Gastrocnemius medialis (tissue), 4 donors: Measurements from ENCODE around the gene SND1. TPM values are rescaled to one million over a fixed set of nuclear protein-coding genes. Genes with fewer than 3 reads are reported as not detected.

Experiments used
- ATAC-seq, 2 donors: fragments of 150-250 bp; one replicate each; pipeline ENCODE4 v1.9.1; 2016
- DNase-seq, 2 donors: peaks; one replicate each; pipeline ENCODE4 v3.0.0-alpha.2; 2019
- H3K27ac ChIP-seq, 4 donors: fragments of 200-600 bp; sonication (generic); 1 replicate in 1 of 4; 2 replicates in 3 of 4; pipeline ENCODE4 v1.5.1; 2016 to 2018; ENCODE audit warnings: mild to moderate bottlenecking in 2 of 4, moderate library complexity in 1 of 4
- H3K27me3 ChIP-seq, 3 donors: fragments of 200-600 bp; sonication (generic) in 2 of 3; 1 replicate in 1 of 3; 2 replicates in 2 of 3; pipeline versions ENCODE4 v1.5.1 to v1.6.0; 2016 to 2019; ENCODE audit warnings: mild to moderate bottlenecking in 1 of 3, moderate library complexity in 1 of 3
- H3K36me3 ChIP-seq, 2 donors: fragments of 200-600 bp; sonication (generic) in 1 of 2; one replicate each; pipeline ENCODE4 v1.5.1; 2017 to 2018
- H3K4me1 ChIP-seq, 2 donors: fragments of 200-600 bp; sonication (generic) in 1 of 2; one replicate each; pipeline ENCODE4 v1.5.1; 2016 to 2017; ENCODE audit warnings: mild to moderate bottlenecking in 2 of 2
- H3K4me3 ChIP-seq, 4 donors: fragments of 200-600 bp; sonication (generic) in 3 of 4; 1 replicate in 1 of 4; 2 replicates in 3 of 4; pipeline ENCODE4 v1.5.1; 2016 to 2019; ENCODE audit warnings: mild to moderate bottlenecking in 2 of 4
- H3K9me3 ChIP-seq, 3 donors: fragments of 200-600 bp; sonication (generic) in 2 of 3; 1 replicate in 1 of 3; 2 replicates in 2 of 3; pipeline ENCODE4 v1.5.1; 2016 to 2019
- CTCF ChIP-seq, 5 experiments: fragments of 450-650 bp in 3 of 5; fragments of 200-600 bp in 2 of 5; sonication (generic) in 2 of 5; IDR thresholded peaks in 4 of 5; conservative IDR thresholded peaks in 1 of 5; 1 replicate in 4 of 5; 2 replicates in 1 of 5; pipeline ENCODE4 v1.5.1; 2016 to 2019; ENCODE audit warnings: antibody characterized with exemption in 5 of 5, mild to moderate bottlenecking in 3 of 5, moderate library complexity in 3 of 5
- POLR2A ChIP-seq, 2 donors: fragments of 450-650 bp; IDR thresholded peaks; one replicate each; pipeline ENCODE4 v1.6.1; 2017; ENCODE audit warnings: antibody characterized with exemption in 2 of 2, mild to moderate bottlenecking in 2 of 2, moderate library complexity in 2 of 2
- in situ Hi-C, 4 donors: fragments of 200-750 bp; cut with MboI; loops; one replicate each; pipeline versions ENCODE4 v1.15.0 to v1.8.0; 2017; ENCODE audit warnings: low sequenced_read_pairs in 4 of 4
- intact Hi-C: fragments of 100-400 bp; cut with DNase I; formaldehyde crosslinking; loops from one replicate; pipeline ENCODE4 v1.15.1; 2023; ENCODE audit warnings: low total_unique reads
- total RNA-seq, 4 donors: library from RNA; depleted of rRNA; stranded (reverse); fragments of >200 nt; gene quantifications; one replicate each; pipeline versions ENCODE4 v1.1.0 to v1.2.3, GENCODE V29; 2016

SND1 gene
- total RNA-seq, 4 donors from 2014 or later = 30.4 to 73.0 (median 50.3) TPM

GRCh38 chr7:127911968-127912511 is 260.0 kb downstream of the SND1 start:
- TF ChIP-seq CTCF (IDR thresholded peaks at IDR 0.05 in 4 of 5, conservative IDR thresholded peaks at IDR 0.05 in 1 of 5) (no peak), POLR2A (IDR thresholded peaks at IDR 0.05) (no peak)
- intact Hi-C loops = no loop called here
- no peaks in the 10 kb centered on the region for H3K9me3 ChIP-seq
- in situ Hi-C loops = no loop called here
- no peak for ATAC-seq
- no peak overlapping the region for H3K27ac ChIP-seq
- no peaks in the 10 kb centered on the region for H3K36me3 ChIP-seq
- H3K27me3 ChIP-seq = no peaks in the 10 kb centered on the region
- no peak overlapping the region for H3K4me3 ChIP-seq
- H3K4me1 ChIP-seq = no peaks in the 10 kb centered on the region
- no peak for DNase-seq

DNA sequence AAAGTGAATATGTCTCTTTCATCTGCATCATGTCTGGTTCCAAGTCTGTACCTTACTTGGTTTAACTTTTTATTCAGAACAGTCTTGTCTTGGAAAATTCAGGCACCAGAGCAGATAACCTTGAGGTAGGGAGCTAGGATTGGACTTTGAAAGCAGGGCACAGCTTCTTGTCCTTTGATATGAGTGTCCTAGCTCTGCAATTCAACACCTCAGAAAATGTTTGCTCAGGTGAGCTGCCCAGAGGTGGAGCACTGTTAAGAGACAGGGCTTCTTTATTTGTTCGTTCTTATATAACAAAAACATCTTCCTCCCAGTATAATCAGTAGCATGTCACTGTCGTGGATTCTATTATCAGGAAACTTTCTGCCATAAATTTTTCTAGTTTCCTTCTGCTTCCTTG is 260.9 kb downstream of the SND1 start:
- Histone ChIP-seq H3K9me3 (no peaks in the 10 kb centered on the region), H3K36me3 (no peaks in the 10 kb centered on the region), H3K27ac (no peak overlapping the region), H3K4me1 (no peaks in the 10 kb centered on the region), H3K27me3 (no peaks in the 10 kb centered on the region), H3K4me3 (no peak overlapping the region)
- DNase-seq (no peak), ATAC-seq (no peak)
- in situ Hi-C loops (no loop called here), intact Hi-C loops (no loop called here)
- TF ChIP-seq POLR2A (IDR thresholded peaks at IDR 0.05) (no peak), CTCF (IDR thresholded peaks at IDR 0.05 in 4 of 5, conservative IDR thresholded peaks at IDR 0.05 in 1 of 5) (no peak)

GRCh38 chr7:127913686-127914085 is 261.7 kb downstream of the SND1 start:
- TF ChIP-seq POLR2A (IDR thresholded peaks at IDR 0.05) = no peak
- no peak for TF ChIP-seq CTCF (IDR thresholded peaks at IDR 0.05 in 4 of 5, conservative IDR thresholded peaks at IDR 0.05 in 1 of 5)
- intact Hi-C loops = no loop called here
- Histone ChIP-seq H3K4me3 (no peak overlapping the region), H3K27me3 (no peaks in the 10 kb centered on the region), H3K36me3 (no peaks in the 10 kb centered on the region), H3K27ac (no peak overlapping the region), H3K9me3 (no peaks in the 10 kb centered on the region), H3K4me1 (no peaks in the 10 kb centered on the region)
- DNase-seq (no peak), ATAC-seq (no peak)
- in situ Hi-C loops = no loop called here

GRCh38 chr7:127914693-127915092 is 262.7 kb downstream of the SND1 start:
- TF ChIP-seq POLR2A (IDR thresholded peaks at IDR 0.05) = no peak
- TF ChIP-seq CTCF (IDR thresholded peaks at IDR 0.05 in 4 of 5, conservative IDR thresholded peaks at IDR 0.05 in 1 of 5) = no peak
- intact Hi-C loops = no loop called here
- Histone ChIP-seq H3K4me1 (no peaks in the 10 kb centered on the region), H3K27ac (no peak overlapping the region), H3K36me3 (no peaks in the 10 kb centered on the region), H3K27me3 (no peaks in the 10 kb centered on the region), H3K4me3 (no peak overlapping the region), H3K9me3 (no peaks in the 10 kb centered on the region)
- ATAC-seq (no peak), DNase-seq (no peak)
- in situ Hi-C loops = no loop called here

GRCh38 chr7:127916735-127917134 is 264.7 kb downstream of the SND1 start:
- H3K36me3 ChIP-seq = no peaks in the 10 kb centered on the region
- H3K9me3 ChIP-seq = no peaks in the 10 kb centered on the region
- no peaks in the 10 kb centered on the region for H3K4me1 ChIP-seq
- DNase-seq (no peak), ATAC-seq (no peak)
- TF ChIP-seq POLR2A (IDR thresholded peaks at IDR 0.05) (no peak), CTCF (IDR thresholded peaks at IDR 0.05 in 4 of 5, conservative IDR thresholded peaks at IDR 0.05 in 1 of 5) (no peak)
- intact Hi-C loops (no loop called here), in situ Hi-C loops (no loop called here)
- H3K27me3 ChIP-seq = no peaks in the 10 kb centered on the region
- H3K4me3 ChIP-seq = no peak overlapping the region
- H3K27ac ChIP-seq = no peak overlapping the region
